AG09319 (cell line): ENCODE measurements around the gene ZNF750.

Experiments used
- DNase-seq: peaks from one replicate; pipeline ENCODE4 v3.0.0-alpha.2; 2010; ENCODE audit warnings: low read depth; ENCODE audit errors: extremely low read depth
- CTCF ChIP-seq: IDR thresholded peaks from 2 replicates; pipeline ENCODE4 v1.5.1; 2011; ENCODE audit warnings: low read depth, mild to moderate bottlenecking, inconsistent platforms, low read length, moderate library complexity

The ZNF750 gene

DNA sequence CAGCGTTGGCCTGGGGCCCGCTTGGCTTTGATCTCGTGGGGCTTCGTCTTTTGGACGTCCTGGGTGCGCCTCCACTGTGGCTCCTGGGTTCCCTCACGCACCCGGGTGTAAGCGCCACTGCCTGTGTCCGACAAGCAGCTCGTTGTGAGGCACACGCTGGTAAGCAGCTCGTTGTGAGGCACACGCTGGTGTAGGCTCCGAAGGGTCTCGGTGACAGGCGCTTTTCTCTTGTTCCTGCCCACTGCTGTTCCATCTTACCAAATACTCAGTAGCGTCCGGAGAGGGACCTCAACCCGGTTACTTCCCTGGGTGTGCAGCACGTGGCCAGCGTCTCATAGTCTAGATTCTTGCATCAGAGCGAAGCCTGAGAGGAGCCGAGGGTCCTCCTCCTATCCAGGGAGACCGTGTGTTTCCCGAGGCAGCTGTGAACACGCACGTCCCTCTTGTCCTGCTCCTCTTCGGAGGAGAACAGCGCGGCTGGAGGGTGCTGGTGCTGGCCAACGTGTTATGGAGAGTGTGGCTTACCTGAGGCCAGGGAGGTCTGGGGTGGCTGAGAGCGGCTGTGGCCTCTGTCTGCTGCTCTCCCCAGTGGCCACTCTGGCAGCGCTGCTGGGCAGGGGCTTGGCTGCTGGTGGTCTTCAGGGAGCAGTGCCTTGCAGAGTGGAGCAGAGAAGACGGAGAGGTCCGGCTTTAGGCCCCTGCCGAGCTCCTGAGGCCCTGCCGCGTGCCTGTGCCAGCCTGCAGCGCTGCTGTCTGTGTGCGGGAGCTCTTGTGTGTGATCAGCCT lies 32.1 kb upstream of the ZNF750 start:
- no peak for TF ChIP-seq CTCF
- no peak for DNase-seq

- no peak for TF ChIP-seq CTCF
- DNase-seq, result no peak
Measured at GRCh38 chr17:82871056-82871775, 31.4 kb upstream of the ZNF750 start.

GRCh38 chr17:82870541-82870940 lies 30.7 kb upstream of the ZNF750 start:
- TF ChIP-seq CTCF, result no peak
- no peak for DNase-seq

DNA sequence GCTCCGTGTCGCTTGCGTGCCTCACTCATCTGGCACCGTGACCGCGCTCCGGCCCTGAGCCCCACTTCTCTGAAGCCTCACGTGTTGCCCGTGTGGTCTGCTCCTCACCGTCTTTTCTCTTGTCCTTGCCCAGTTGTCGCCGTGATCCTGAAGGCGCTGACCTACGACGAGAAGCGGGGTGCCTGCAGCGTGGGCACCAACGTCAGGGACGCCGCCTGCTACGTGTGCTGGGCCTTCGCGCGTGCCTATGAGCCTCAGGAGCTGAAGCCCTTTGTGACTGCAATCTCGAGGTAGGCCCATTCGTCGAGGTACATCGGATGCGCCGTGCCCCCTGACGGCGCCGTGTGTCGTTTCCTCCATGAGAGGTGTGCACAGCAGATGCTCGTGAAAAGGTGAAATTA lies 30.3 kb upstream of the ZNF750 start:
- DNase-seq, result no peak
- TF ChIP-seq CTCF, result no peak

- no peak for TF ChIP-seq CTCF
- DNase-seq, result no peak
Measured at GRCh38 chr17:82869536-82869935, 29.7 kb upstream of the ZNF750 start.

DNA sequence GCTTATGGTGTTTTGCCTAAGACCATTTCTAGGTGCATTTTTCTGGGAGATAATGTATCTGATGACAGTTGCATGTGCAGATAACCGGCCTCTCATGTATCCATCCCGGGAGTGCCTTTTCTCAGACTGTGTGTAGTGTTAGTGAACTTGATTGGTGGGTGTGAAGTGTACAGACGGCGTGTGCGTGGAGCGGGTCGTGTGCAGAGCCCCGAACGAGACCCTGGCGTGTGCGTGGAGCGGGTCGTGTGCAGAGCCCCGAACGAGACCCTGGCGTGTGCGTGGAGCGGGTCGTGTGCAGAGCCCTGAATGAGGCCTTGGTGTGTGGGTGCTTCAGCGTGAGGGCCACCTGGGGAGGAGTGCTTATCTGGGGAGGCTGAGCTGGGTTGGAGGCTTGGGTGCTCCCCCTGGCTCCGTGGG lies 28.9 kb upstream of the ZNF750 start:
- no peak for TF ChIP-seq CTCF
- no peak for DNase-seq

DNA sequence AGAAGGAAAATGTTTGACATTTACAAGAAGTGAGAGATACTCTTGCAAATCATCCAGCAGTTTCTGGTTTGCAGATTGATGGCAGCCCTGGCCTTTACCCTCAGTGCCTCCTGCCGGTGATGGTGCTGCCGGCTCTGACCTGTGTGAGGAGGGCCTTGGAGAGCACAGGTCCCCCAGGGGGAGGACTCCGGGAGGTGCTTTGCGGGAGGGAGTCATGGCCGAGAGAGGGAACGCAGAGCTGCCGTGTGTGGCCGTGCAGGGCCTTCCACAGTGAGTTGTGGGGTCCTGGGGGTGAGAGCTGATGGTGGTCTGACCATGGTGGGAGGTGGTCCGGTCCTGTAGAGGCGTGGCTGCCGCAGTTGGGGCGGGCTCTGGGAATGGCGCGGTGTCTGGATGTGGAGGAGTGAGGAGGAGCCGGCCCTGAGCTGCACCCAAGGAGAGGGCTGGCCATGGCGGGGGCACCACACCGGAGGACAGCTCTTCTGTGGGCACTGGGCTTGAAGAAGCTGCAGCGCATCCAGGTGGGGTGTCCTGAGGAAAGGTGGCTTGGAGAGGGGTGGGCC lies 28.0 kb upstream of the ZNF750 start:
- DNase-seq, result no peak
- TF ChIP-seq CTCF, result no peak
